GM23338 (cell line): Measurements from ENCODE around the gene MDM2. TPM values are rescaled to one million over a fixed set of nuclear protein-coding genes. Genes with fewer than 3 reads are reported as not detected.

Experiments
- ATAC-seq: fragments of 200-7000 bp; cut with Tn5 transposase; 3 replicates; pipeline ENCODE4 v1.9.1; 2020
- DNase-seq: peaks from one replicate; pipeline ENCODE4 v3.0.0-alpha.2; 2015; ENCODE audit warnings: low spot score
- H2AFZ ChIP-seq: fragments of 200-600 bp; sonication (generic); 2 replicates; pipeline ENCODE4 v1.8.0; 2016; ENCODE audit warnings: antibody characterized with exemption, mild to moderate bottlenecking, moderate library complexity
- H3F3A ChIP-seq: fragments of 200-600 bp; sonication (generic); replicated peaks from 2 replicates; pipeline ENCODE4 v1.8.0; 2017; ENCODE audit warnings: antibody characterized with exemption, mixed run types, low read depth
- H3K27ac ChIP-seq: fragments of 200-600 bp; sonication (generic); 2 replicates; pipeline ENCODE4 v1.6.1; 2016; ENCODE audit warnings: low read depth
- H3K27me3 ChIP-seq: fragments of 200-600 bp; sonication (generic); 2 replicates; pipeline ENCODE4 v1.8.0; 2016; ENCODE audit warnings: mild to moderate bottlenecking, mixed run types, moderate library complexity; ENCODE audit not compliant: insufficient read depth
- H3K36me3 ChIP-seq: fragments of 200-600 bp; sonication (generic); 2 replicates; pipeline ENCODE4 v1.8.0; 2016; ENCODE audit warnings: mild to moderate bottlenecking; ENCODE audit not compliant: insufficient read depth
- H3K4me1 ChIP-seq: fragments of 200-600 bp; sonication (generic); 2 replicates; pipeline ENCODE4 v1.8.0; 2016; ENCODE audit warnings: mild to moderate bottlenecking, moderate library complexity; ENCODE audit not compliant: insufficient read depth
- H3K4me2 ChIP-seq: fragments of 200-600 bp; sonication (generic); 2 replicates; pipeline ENCODE4 v1.7.1; 2017; ENCODE audit warnings: mixed run types
- H3K4me3 ChIP-seq: fragments of 200-600 bp; sonication (generic); 2 replicates; pipeline ENCODE4 v1.6.1; 2016; ENCODE audit warnings: mixed run types
- H3K79me2 ChIP-seq: fragments of 200-600 bp; sonication (generic); replicated peaks from 2 replicates; pipeline ENCODE4 v1.8.0; 2017; ENCODE audit warnings: mild to moderate bottlenecking; ENCODE audit not compliant: insufficient read depth
- H3K9me2 ChIP-seq: fragments of 200-600 bp; sonication (generic); 2 replicates; pipeline ENCODE4 v1.8.0; 2017; ENCODE audit not compliant: insufficient read depth
- H4K20me1 ChIP-seq: fragments of 200-600 bp; sonication (generic); replicated peaks from 2 replicates; pipeline ENCODE4 v1.8.0; 2017; ENCODE audit warnings: mild to moderate bottlenecking; ENCODE audit not compliant: insufficient read depth
- H3K27ac Mint-ChIP-seq: 2 replicates; pipeline ENCODE4 v1.8.0; 2020; ENCODE audit warnings: inconsistent platforms, mild to moderate bottlenecking, moderate library complexity, mixed read lengths
- H3K27me3 Mint-ChIP-seq: 3 replicates; pipeline ENCODE4 v1.8.0; 2022; ENCODE audit warnings: low read depth, mild to moderate bottlenecking, moderate library complexity, mixed read lengths, inconsistent platforms; ENCODE audit not compliant: insufficient read depth, poor library complexity
- H3K36me3 Mint-ChIP-seq: 3 replicates; pipeline ENCODE4 v1.8.0; 2021; ENCODE audit warnings: low read depth, mild to moderate bottlenecking, inconsistent platforms, moderate library complexity, mixed read lengths
- H3K4me1 Mint-ChIP-seq: 3 replicates; pipeline ENCODE4 v1.8.0; 2020; ENCODE audit warnings: mild to moderate bottlenecking, inconsistent platforms, mixed read lengths
- H3K4me3 Mint-ChIP-seq: 3 replicates; pipeline ENCODE4 v1.8.0; 2021; ENCODE audit warnings: moderate library complexity, mild to moderate bottlenecking, inconsistent platforms, mixed read lengths
- H3K9me3 Mint-ChIP-seq: 3 replicates; pipeline ENCODE4 v1.8.0; 2020; ENCODE audit warnings: moderate library complexity, mild to moderate bottlenecking, inconsistent platforms, mixed read lengths
- CREB1 ChIP-seq: fragments of 250-450 bp; sonication (Bioruptor Pico); IDR thresholded peaks from 2 replicates; pipeline ENCODE4 v1.5.0; 2020; ENCODE audit warnings: low read depth, mild to moderate bottlenecking, moderate library complexity
- CTCF ChIP-seq, 2 experiments: fragments of 200-600 bp in 1 of 2; sonication (generic) in 1 of 2; conservative IDR thresholded peaks; 2 replicates each; pipeline versions ENCODE4 v1.5.1 to v1.6.1; 2016 to 2017; ENCODE audit warnings: antibody characterized with exemption in 2 of 2, low read depth in 2 of 2, mild to moderate bottlenecking in 2 of 2, moderate library complexity in 1 of 2
- EZH2 ChIP-seq: fragments of 200-600 bp; sonication (generic); IDR thresholded peaks from one replicate; pipeline ENCODE4 v1.8.0; 2017; ENCODE audit warnings: antibody characterized with exemption, mild to moderate bottlenecking, low read depth; ENCODE audit not compliant: unreplicated experiment
- EZH2phosphoT487 ChIP-seq: fragments of 200-600 bp; sonication (generic); IDR thresholded peaks from one replicate; pipeline ENCODE4 v1.8.1; 2018; ENCODE audit warnings: antibody characterized with exemption; ENCODE audit not compliant: unreplicated experiment
- JUNB ChIP-seq: IDR thresholded peaks from one replicate; pipeline ENCODE4 v1.6.1; 2016; ENCODE audit warnings: antibody characterized with exemption; ENCODE audit not compliant: unreplicated experiment
- NANOG ChIP-seq: IDR thresholded peaks from 2 replicates; pipeline ENCODE4 v1.6.1; 2016; ENCODE audit warnings: antibody characterized with exemption, borderline replicate concordance
- POLR2AphosphoS5 ChIP-seq: IDR thresholded peaks from 2 replicates; pipeline ENCODE4 v1.6.1; 2016; ENCODE audit warnings: antibody characterized with exemption, low read depth
- REST ChIP-seq: IDR thresholded peaks from one replicate; pipeline ENCODE4 v1.6.1; 2018; ENCODE audit warnings: antibody characterized with exemption; ENCODE audit not compliant: unreplicated experiment
- STAT1 ChIP-seq: IDR thresholded peaks from one replicate; pipeline ENCODE4 v1.6.1; 2016; ENCODE audit warnings: antibody characterized with exemption; ENCODE audit not compliant: unreplicated experiment
- ZNF114 ChIP-seq: fragments of 250-450 bp; sonication (Bioruptor Pico); IDR thresholded peaks from 2 replicates; pipeline ENCODE4 v1.5.0; 2020; ENCODE audit warnings: mild to moderate bottlenecking, moderate library complexity
- ZNF331 ChIP-seq: fragments of 250-450 bp; sonication (Bioruptor Pico); IDR thresholded peaks from 2 replicates; pipeline ENCODE4 v1.5.0; 2020; ENCODE audit warnings: low read depth, mild to moderate bottlenecking, moderate library complexity
- ZNF462 ChIP-seq: fragments of 250-450 bp; sonication (Bioruptor Pico); IDR thresholded peaks from 2 replicates; pipeline ENCODE4 v1.5.0; 2020; ENCODE audit warnings: mild to moderate bottlenecking, moderate library complexity
- polyA plus RNA-seq: library from polyadenylated mRNA; unstranded; fragments of >200 nt; fragmentation: Nextera tagmentation; extraction: Ambion mirVana; gene quantifications from 2 replicates; pipeline ENCODE4 v1.2.1, GENCODE V29; 2016
- total RNA-seq: library from RNA; depleted of rRNA; stranded (reverse); fragments of >200 nt; shearing (Covaris generic); gene quantifications from 2 replicates; pipeline ENCODE4 v1.2.3, GENCODE V29; 2014
- TF ChIP-seq, protein P1 (sequence below): IDR thresholded peaks from 2 replicates; pipeline ENCODE4 v1.6.1; 2016; ENCODE audit warnings: antibody characterized with exemption

MDM2 gene
- total and polyA plus RNA-seq, 2 experiments from 2014 or later: 105 to 136 TPM

- H3K4me1 ChIP-seq: no peaks in the 10 kb centered on the region
- H3K9me2 ChIP-seq: no peaks in the 10 kb centered on the region
- peaks cover 4% of the 10 kb centered on the region for H3K27me3 Mint-ChIP-seq
- no peak overlapping the region for H3K4me3 Mint-ChIP-seq
- H3K27ac Mint-ChIP-seq: no peak overlapping the region
- no peaks in the 10 kb centered on the region for H4K20me1 ChIP-seq
- no peak overlapping the region for H2AFZ ChIP-seq
- H3K36me3 Mint-ChIP-seq: no peaks in the 10 kb centered on the region
- no peaks in the 10 kb centered on the region for H3K9me3 Mint-ChIP-seq
- H3K27me3 ChIP-seq: no peaks in the 10 kb centered on the region
- no peak for ATAC-seq
- H3K36me3 ChIP-seq: no peaks in the 10 kb centered on the region
- H3F3A ChIP-seq: no peaks in the 10 kb centered on the region
- no peak overlapping the region for H3K27ac ChIP-seq
- no peak overlapping the region for H3K4me3 ChIP-seq
- no peak for DNase-seq
- no peak for TF ChIP-seq CREB1
- no peak for TF ChIP-seq POLR2AphosphoS5
- TF ChIP-seq EZH2: no peak
- no peak for TF ChIP-seq EZH2phosphoT487
- TF ChIP-seq ZNF331 (CRISPR knock-in tag): no peak
- no peak for TF ChIP-seq ZNF462
- no peak for TF ChIP-seq NANOG
- TF ChIP-seq, protein P1, sequence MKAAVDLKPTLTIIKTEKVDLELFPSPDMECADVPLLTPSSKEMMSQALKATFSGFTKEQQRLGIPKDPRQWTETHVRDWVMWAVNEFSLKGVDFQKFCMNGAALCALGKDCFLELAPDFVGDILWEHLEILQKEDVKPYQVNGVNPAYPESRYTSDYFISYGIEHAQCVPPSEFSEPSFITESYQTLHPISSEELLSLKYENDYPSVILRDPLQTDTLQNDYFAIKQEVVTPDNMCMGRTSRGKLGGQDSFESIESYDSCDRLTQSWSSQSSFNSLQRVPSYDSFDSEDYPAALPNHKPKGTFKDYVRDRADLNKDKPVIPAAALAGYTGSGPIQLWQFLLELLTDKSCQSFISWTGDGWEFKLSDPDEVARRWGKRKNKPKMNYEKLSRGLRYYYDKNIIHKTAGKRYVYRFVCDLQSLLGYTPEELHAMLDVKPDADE: no peak
- TF ChIP-seq ZNF114: no peak
- no peak for TF ChIP-seq REST
- TF ChIP-seq STAT1: no peak
- no peak for TF ChIP-seq JUNB
- no peak for TF ChIP-seq CTCF (conservative IDR thresholded peaks at IDR 0.05; ENCODE audit: low read depth in 2 of 2)
- H3K79me2 ChIP-seq: no peaks in the 10 kb centered on the region
- no peak overlapping the region for H3K4me2 ChIP-seq
- no peaks in the 10 kb centered on the region; the same call in 2 of the 3 replicates for H3K4me1 Mint-ChIP-seq
Measured at GRCh38 chr12:68893741-68894140, 85.8 kb downstream of the MDM2 start.
